ENCODE data around the gene ENPEP. TPM values are rescaled to one million over a fixed set of nuclear protein-coding genes. Genes with fewer than 3 reads are reported as not detected.

The ENPEP gene
- total and polyA plus RNA-seq, 2 donors (not counting 1 experiment from before 2014, with no cell fraction given), result not detected

DNA sequence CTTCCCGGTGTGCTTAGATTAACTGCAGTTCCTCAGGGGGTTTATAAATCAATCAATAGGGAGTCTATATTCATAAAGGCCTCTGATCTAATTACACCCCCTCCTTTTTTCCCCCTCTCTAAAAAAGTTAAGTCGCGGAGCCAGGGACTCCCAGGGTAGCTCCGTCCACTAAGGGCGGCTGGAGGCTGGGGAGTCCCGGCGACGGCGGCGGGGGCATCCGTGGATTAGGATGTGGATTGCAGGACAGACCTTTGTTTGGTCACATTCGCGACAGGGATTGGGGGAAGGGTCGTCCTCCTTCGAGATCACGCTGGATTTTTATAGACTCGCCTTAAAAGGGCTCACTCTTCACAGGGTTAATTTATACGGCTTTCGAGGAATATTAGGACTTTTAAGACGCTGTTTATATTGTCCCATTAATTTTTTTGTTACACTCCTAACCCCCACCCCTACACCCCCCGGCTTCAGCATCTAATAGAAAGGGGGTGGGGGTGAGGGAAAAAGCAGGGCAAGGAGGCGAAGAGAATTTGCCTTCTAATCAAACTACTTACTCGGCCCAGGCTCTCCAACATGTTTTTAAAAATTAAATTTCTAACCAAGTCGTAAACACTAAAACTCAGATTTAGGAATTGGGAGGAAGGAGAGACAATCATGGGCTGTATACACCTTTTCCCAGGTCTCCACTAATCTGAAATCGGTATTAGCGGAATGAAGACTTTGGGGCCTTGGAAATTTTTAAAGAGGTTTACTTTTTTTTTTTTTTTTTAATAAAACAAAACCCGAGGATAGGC, 138.4 kb downstream of the ENPEP start:
- Mint-ChIP-seq H3K9me3 (ENCODE audit: insufficient read depth) (no peaks in the 10 kb centered on the region), H3K27ac (no peak overlapping the region), H3K4me1 (peaks cover 6% of the 10 kb centered on the region), H3K27me3 (peaks cover 67% of the 10 kb centered on the region), H3K4me3 (no peak overlapping the region)
- no peak overlapping the region for H2AFZ ChIP-seq (ENCODE audit: insufficient read depth, low read depth, low read length, poor library complexity, severe bottlenecking)
- peaks cover 0 to 19% of the 10 kb centered on the region in 2 donors for H3K4me1 ChIP-seq (ENCODE audit: control insufficient read depth in 2 of 2, insufficient read depth in 2 of 2, low read length in 2 of 2)
- CTCF ChIA-PET, result interaction anchor here (1.1 kb wide), 1 partner anchor 59 kb away, joined by 3 read pairs; no protein-coding TSS in a partner anchor
- H3K9ac ChIP-seq (ENCODE audit: low read length), result no peak overlapping the region
- intact Hi-C loops (cut with micrococcal nuclease), result loop anchor here (10.0 kb wide), 1 partner anchor 1900 kb away; the partner anchor contains the start of gene NEUROG2
- H3K79me2 ChIP-seq (ENCODE audit: control insufficient read depth, insufficient read depth, low read length), result no peaks in the 10 kb centered on the region
- no peaks in the 10 kb centered on the region for H3K36me3 ChIP-seq (replicated peaks in 1 of 2; ENCODE audit: control extremely low read depth in 1 of 2, control insufficient read depth in 1 of 2, extremely low read depth in 1 of 2, insufficient read depth in 2 of 2, low read length in 1 of 2)
- TF ChIP-seq, protein P1, sequence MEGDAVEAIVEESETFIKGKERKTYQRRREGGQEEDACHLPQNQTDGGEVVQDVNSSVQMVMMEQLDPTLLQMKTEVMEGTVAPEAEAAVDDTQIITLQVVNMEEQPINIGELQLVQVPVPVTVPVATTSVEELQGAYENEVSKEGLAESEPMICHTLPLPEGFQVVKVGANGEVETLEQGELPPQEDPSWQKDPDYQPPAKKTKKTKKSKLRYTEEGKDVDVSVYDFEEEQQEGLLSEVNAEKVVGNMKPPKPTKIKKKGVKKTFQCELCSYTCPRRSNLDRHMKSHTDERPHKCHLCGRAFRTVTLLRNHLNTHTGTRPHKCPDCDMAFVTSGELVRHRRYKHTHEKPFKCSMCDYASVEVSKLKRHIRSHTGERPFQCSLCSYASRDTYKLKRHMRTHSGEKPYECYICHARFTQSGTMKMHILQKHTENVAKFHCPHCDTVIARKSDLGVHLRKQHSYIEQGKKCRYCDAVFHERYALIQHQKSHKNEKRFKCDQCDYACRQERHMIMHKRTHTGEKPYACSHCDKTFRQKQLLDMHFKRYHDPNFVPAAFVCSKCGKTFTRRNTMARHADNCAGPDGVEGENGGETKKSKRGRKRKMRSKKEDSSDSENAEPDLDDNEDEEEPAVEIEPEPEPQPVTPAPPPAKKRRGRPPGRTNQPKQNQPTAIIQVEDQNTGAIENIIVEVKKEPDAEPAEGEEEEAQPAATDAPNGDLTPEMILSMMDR (IDR thresholded peaks at IDR 0.05), result no peak
- TF ChIP-seq EZH2 (IDR thresholded peaks at IDR 0.05; ENCODE audit: borderline replicate concordance, insufficient read depth, low read depth, low read length, poor library complexity, severe bottlenecking), result no peak
- H3K27ac ChIP-seq (ENCODE audit: low read length in 2 of 2), result no peak overlapping the region
- no peak for DNase-seq
- POLR2A ChIA-PET, result no interaction called here
- ATAC-seq (ENCODE audit: low read depth), result no peak
- peaks cover 0 to 83% (median 68%) of the 10 kb centered on the region in 4 experiments for H3K27me3 ChIP-seq (replicated peaks in 1 of 4; ENCODE audit: control extremely low read depth in 1 of 4, control insufficient read depth in 3 of 4, insufficient read depth in 4 of 4, low read length in 3 of 4)
- no peaks in the 10 kb centered on the region for H4K20me1 ChIP-seq (ENCODE audit: control insufficient read depth, insufficient read depth, low read length, poor library complexity, severe bottlenecking)
- H3K4me2 ChIP-seq (replicated peaks; ENCODE audit: low read depth, low read length, poor library complexity, severe bottlenecking), result no peak overlapping the region
- peaks cover 0 to 54% (median 7%) of the 10 kb centered on the region in 3 donors for H3K9me3 ChIP-seq (ENCODE audit: control extremely low read depth in 1 of 3, control insufficient read depth in 2 of 3, insufficient read depth in 1 of 3, low read length in 2 of 3)
- no peak overlapping the region for H3K4me3 ChIP-seq (ENCODE audit: control extremely low read depth in 1 of 5, extremely low read depth in 1 of 5, insufficient read depth in 1 of 5, low read depth in 2 of 5, low read length in 4 of 5)
- 23% methylated on average over 14 of the region's 27 CpGs for WGBS (ENCODE audit: insufficient coverage)

Small RNA genes lying within 50 kb of the gene (small RNA-seq; reads per million reads assigned to genes)
- gene RF00494 (ENCODE audit: insufficient read length, low read depth, low replicate concordance), result not detected

Other genes starting within 250 kb of the ENPEP start
- not detected in 2 replicates for gene PITX2, start 146.9 kb downstream of the ENPEP start, total RNA-seq
- not detected in 2 replicates for gene PITX2, start 146.9 kb downstream of the ENPEP start, polyA plus RNA-seq

Measured in B cell (primary cell).